HEK293 (cell line): ENCODE data around the gene SMKR1.

Experiments used
- CTCF ChIA-PET: fragments of 350-600 bp; formaldehyde crosslinking; extraction: SDS; loops from one replicate; lab custom pipeline; 2021; ENCODE audit warnings: antibody characterized with exemption; lab: Yijun Ruan, JAX
- POLR2A ChIA-PET: fragments of 300-600 bp; formaldehyde crosslinking; extraction: SDS; loops from one replicate; lab custom pipeline; 2020; ENCODE audit warnings: antibody characterized with exemption, inconsistent platforms; lab: Yijun Ruan, JAX
- H3K27ac ChIP-seq: fragments of 200-500 bp; sonication (Bioruptor generic); 2 replicates; pipeline ENCODE4 v1.5.1; 2014; ENCODE audit warnings: low read depth, low read length, control low read depth, inconsistent platforms; ENCODE audit errors: extremely low read depth
- H3K36me3 ChIP-seq, 2 experiments: fragments of 200-500 bp in 1 of 2; sonication (Bioruptor generic) in 1 of 2; 1 replicate in 1 of 2; 2 replicates in 1 of 2; pipeline ENCODE4 v1.5.1; 2014 to 2017; ENCODE audit warnings: inconsistent platforms in 2 of 2, low read length in 2 of 2; ENCODE audit not compliant: control insufficient read depth in 2 of 2, insufficient read depth in 1 of 2
- H3K4me1 ChIP-seq: fragments of 200-500 bp; sonication (Bioruptor generic); 2 replicates; pipeline ENCODE4 v1.5.1; 2014; ENCODE audit warnings: mild to moderate bottlenecking, low read length, inconsistent platforms; ENCODE audit not compliant: control insufficient read depth, insufficient read depth
- H3K4me3 ChIP-seq: 2 replicates; pipeline ENCODE4 v1.5.1; 2011; ENCODE audit warnings: low read depth, mild to moderate bottlenecking, control low read depth, low read length, moderate library complexity
- H3K9me3 ChIP-seq: fragments of 200-500 bp; sonication (Bioruptor generic); 2 replicates; pipeline ENCODE4 v1.5.1; 2014; ENCODE audit warnings: low read depth, low read length, inconsistent platforms; ENCODE audit not compliant: control insufficient read depth, insufficient read depth
- BCL11A ChIP-seq: fragments of 450-650 bp; formaldehyde crosslinking; IDR thresholded peaks from 2 replicates; pipeline ENCODE4 v1.5.1; 2016; ENCODE audit warnings: low read depth, missing biosample characterization, missing genetic modification characterization
- GLI4 ChIP-seq: fragments of 450-650 bp; formaldehyde crosslinking; IDR thresholded peaks from 2 replicates; pipeline ENCODE4 v1.5.1; 2016; ENCODE audit warnings: missing biosample characterization, missing genetic modification characterization
- SETDB1 ChIP-seq: IDR thresholded peaks from one replicate; pipeline ENCODE4 v1.6.1; 2017; ENCODE audit warnings: mild to moderate bottlenecking, low read length, moderate library complexity, mixed read lengths; ENCODE audit not compliant: insufficient read length
- SP2 ChIP-seq: fragments of 450-650 bp; formaldehyde crosslinking; IDR thresholded peaks from 2 replicates; pipeline ENCODE4 v1.5.1; 2016; ENCODE audit warnings: missing biosample characterization, missing genetic modification characterization
- TCF7L2 ChIP-seq: IDR thresholded peaks from 2 replicates; pipeline ENCODE4 v1.6.1; 2011; ENCODE audit warnings: low read depth, mild to moderate bottlenecking, inconsistent platforms, low read length, moderate library complexity, borderline replicate concordance
- ZBTB1 ChIP-seq: fragments of 450-650 bp; formaldehyde crosslinking; IDR thresholded peaks from 2 replicates; pipeline ENCODE4 v1.5.1; 2016; ENCODE audit warnings: missing biosample characterization, missing genetic modification characterization
- ZBTB7A ChIP-seq: fragments of 450-650 bp; formaldehyde crosslinking; IDR thresholded peaks from 2 replicates; pipeline ENCODE4 v1.5.1; 2016; ENCODE audit warnings: low read depth, missing biosample characterization, missing genetic modification characterization
- ZEB2 ChIP-seq: fragments of 450-650 bp; formaldehyde crosslinking; IDR thresholded peaks from 2 replicates; pipeline ENCODE4 v1.5.1; 2016; ENCODE audit warnings: missing biosample characterization, missing genetic modification characterization
- ZFP3 ChIP-seq: fragments of 450-650 bp; formaldehyde crosslinking; IDR thresholded peaks from 2 replicates; pipeline ENCODE4 v1.5.1; 2016; ENCODE audit warnings: low read depth, missing biosample characterization, missing genetic modification characterization
- ZNF114 ChIP-seq: fragments of 450-650 bp; formaldehyde crosslinking; IDR thresholded peaks from 2 replicates; pipeline ENCODE4 v1.5.0; 2017; ENCODE audit warnings: missing biosample characterization, missing genetic modification characterization
- ZNF133 ChIP-seq: fragments of 450-650 bp; formaldehyde crosslinking; IDR thresholded peaks from 2 replicates; pipeline ENCODE4 v1.5.1; 2016; ENCODE audit warnings: missing biosample characterization, missing genetic modification characterization
- ZNF223 ChIP-seq: fragments of 450-650 bp; formaldehyde crosslinking; IDR thresholded peaks from 2 replicates; pipeline ENCODE4 v1.5.1; 2016; ENCODE audit warnings: missing biosample characterization, missing genetic modification characterization
- ZNF292 ChIP-seq: fragments of 450-650 bp; formaldehyde crosslinking; IDR thresholded peaks from 2 replicates; pipeline ENCODE4 v1.5.1; 2016; ENCODE audit warnings: low read depth, missing biosample characterization, missing genetic modification characterization, borderline replicate concordance
- ZNF311 ChIP-seq: fragments of 450-650 bp; formaldehyde crosslinking; IDR thresholded peaks from 2 replicates; pipeline ENCODE4 v1.5.1; 2017; ENCODE audit warnings: missing biosample characterization, missing genetic modification characterization, borderline replicate concordance
- ZNF350 ChIP-seq: fragments of 450-650 bp; formaldehyde crosslinking; IDR thresholded peaks from 2 replicates; pipeline ENCODE4 v1.5.0; 2017; ENCODE audit warnings: missing biosample characterization, mild to moderate bottlenecking, missing genetic modification characterization
- ZNF548 ChIP-seq: fragments of 450-650 bp; formaldehyde crosslinking; IDR thresholded peaks from 2 replicates; pipeline ENCODE4 v1.5.1; 2016; ENCODE audit warnings: missing biosample characterization, missing genetic modification characterization
- ZNF549 ChIP-seq: fragments of 450-650 bp; IDR thresholded peaks from 2 replicates; pipeline ENCODE4 v1.5.1; 2018; ENCODE audit warnings: missing biosample characterization, missing genetic modification characterization, mild to moderate bottlenecking, inconsistent platforms, moderate library complexity
- ZNF555 ChIP-seq: fragments of 450-650 bp; formaldehyde crosslinking; conservative IDR thresholded peaks from 2 replicates; pipeline ENCODE4 v1.5.1; 2017; ENCODE audit warnings: missing biosample characterization, mild to moderate bottlenecking, missing genetic modification characterization, inconsistent platforms
- ZNF560 ChIP-seq: fragments of 450-650 bp; formaldehyde crosslinking; IDR thresholded peaks from 2 replicates; pipeline ENCODE4 v1.5.1; 2017; ENCODE audit warnings: missing biosample characterization, missing genetic modification characterization, borderline replicate concordance
- ZNF600 ChIP-seq: fragments of 450-650 bp; formaldehyde crosslinking; IDR thresholded peaks from 2 replicates; pipeline ENCODE4 v1.5.1; 2016; ENCODE audit warnings: missing biosample characterization, missing genetic modification characterization
- ZNF610 ChIP-seq: fragments of 450-650 bp; formaldehyde crosslinking; IDR thresholded peaks from 2 replicates; pipeline ENCODE4 v1.5.1; 2016; ENCODE audit warnings: missing biosample characterization, missing genetic modification characterization, borderline replicate concordance
- ZNF626 ChIP-seq: fragments of 450-650 bp; sonication (Bioruptor Pico); formaldehyde crosslinking; IDR thresholded peaks from 2 replicates; pipeline ENCODE4 v1.5.1; 2018; ENCODE audit warnings: missing biosample characterization, missing genetic modification characterization, inconsistent platforms
- ZNF670 ChIP-seq: fragments of 450-650 bp; formaldehyde crosslinking; IDR thresholded peaks from 2 replicates; pipeline ENCODE4 v1.5.1; 2016; ENCODE audit warnings: missing biosample characterization, missing genetic modification characterization, low read depth
- ZNF791 ChIP-seq: fragments of 450-650 bp; formaldehyde crosslinking; IDR thresholded peaks from 2 replicates; pipeline ENCODE4 v1.5.1; 2016; ENCODE audit warnings: missing biosample characterization, missing genetic modification characterization
- ZSCAN30 ChIP-seq: fragments of 450-650 bp; IDR thresholded peaks from 2 replicates; pipeline ENCODE4 v1.5.1; 2018; ENCODE audit warnings: missing biosample characterization, mild to moderate bottlenecking, missing genetic modification characterization, moderate library complexity
- TF ChIP-seq, protein P1 (sequence below): fragments of 450-650 bp; formaldehyde crosslinking; IDR thresholded peaks from 2 replicates; pipeline ENCODE4 v1.5.1; 2016; ENCODE audit warnings: missing biosample characterization, missing genetic modification characterization
- TF ChIP-seq, protein P2 (sequence below): fragments of 450-650 bp; formaldehyde crosslinking; IDR thresholded peaks from 2 replicates; pipeline ENCODE4 v1.5.1; 2016; ENCODE audit warnings: missing biosample characterization, missing genetic modification characterization, borderline replicate concordance
- TF ChIP-seq, protein P3 (sequence below): IDR thresholded peaks from 2 replicates; pipeline ENCODE4 v1.6.1; 2011; ENCODE audit warnings: mild to moderate bottlenecking, low read depth, low read length, borderline replicate concordance
- TF ChIP-seq, protein P4 (sequence below): fragments of 450-650 bp; formaldehyde crosslinking; IDR thresholded peaks from 2 replicates; pipeline ENCODE4 v1.5.1; 2016; ENCODE audit warnings: missing biosample characterization, missing genetic modification characterization, low read depth

SMKR1 gene

DNA sequence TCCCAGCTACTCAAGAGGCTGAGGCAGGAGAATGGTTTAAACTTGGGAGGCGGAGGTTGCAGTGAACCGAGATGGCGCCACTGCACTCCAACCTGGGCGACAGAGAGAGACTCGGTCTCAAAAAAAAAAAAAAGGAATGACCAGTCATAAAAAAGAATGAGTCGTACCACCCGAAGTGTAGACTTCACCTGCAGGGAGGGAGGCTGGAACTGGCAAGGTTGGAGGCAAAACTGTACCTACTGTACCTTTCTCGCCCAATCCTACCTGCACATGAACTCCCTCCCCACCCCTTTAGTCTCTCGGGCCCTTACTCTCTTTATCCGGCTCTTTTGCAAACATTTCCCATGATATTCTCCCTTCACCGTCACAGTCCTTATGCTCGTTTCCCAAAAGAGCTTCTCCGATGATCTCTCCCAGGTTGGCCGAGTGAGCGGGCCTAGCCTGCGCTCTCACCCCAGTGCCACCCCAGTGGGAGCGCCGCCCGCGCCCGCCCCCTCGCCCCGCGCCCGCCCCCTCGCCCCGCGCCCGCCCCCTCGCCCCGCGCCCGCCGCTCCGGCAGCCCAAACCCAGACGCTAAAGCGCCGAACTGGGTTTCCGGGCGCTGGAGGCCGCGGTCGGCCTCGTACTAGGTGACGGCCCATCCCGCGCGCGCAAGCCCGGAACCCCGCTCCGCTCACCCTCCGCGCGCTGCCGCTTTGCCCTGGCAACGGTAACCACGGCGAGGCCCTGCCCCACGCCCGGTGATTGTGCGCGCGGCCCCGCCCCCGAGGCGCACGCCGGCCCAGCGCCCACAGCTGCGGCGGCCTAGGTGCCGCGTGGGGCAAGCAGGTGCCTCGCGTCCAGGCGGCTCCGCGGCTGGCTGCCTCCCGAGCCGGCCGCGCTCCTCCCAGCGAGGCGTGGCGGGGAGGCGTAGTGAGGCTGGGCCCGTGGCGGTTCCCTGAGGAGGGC is at the start of gene SMKR1:
TSS of gene SMKR1 (plus strand) at position 772 of the 948 bp plus-strand sequence. CDS start 294 bp downstream, outside the sequence.
- H3K4me1 ChIP-seq, result no peaks in the 10 kb centered on the region
- H3K9me3 ChIP-seq, result no peaks in the 10 kb centered on the region
- CTCF ChIA-PET, result interaction anchor here (0.6 to 0.9 kb wide), 4 partner anchors 19 to 157 kb away, joined by 3 to 5 read pairs (median 3); no protein-coding TSS in a partner anchor
- POLR2A ChIA-PET, result no interaction called here
- H3K27ac ChIP-seq, result no peak within 1 kb of the TSS; the same call in 1 of the 2 replicates
- no peaks in the 10 kb centered on the region for H3K36me3 ChIP-seq
- H3K4me3 ChIP-seq, result peak within 1 kb of the TSS; percentile 41
- TF ChIP-seq GLI4 (tag by site-specific recombination) (no peak), ZNF600 (no peak), TCF7L2 (no peak), ZNF114 (tag by site-specific recombination) (no peak), ZNF560 (no peak), ZNF311 (tag by site-specific recombination) (no peak), ZNF292 (tag by site-specific recombination) (no peak), ZNF626 (tag by site-specific recombination) (no peak), ZBTB1 (no peak), ZNF610 (tag by site-specific recombination) (peak; percentile 27; the same call in 1 of the 2 replicates), ZNF670 (tag by site-specific recombination) (no peak), ZEB2 (tag by site-specific recombination) (peak; percentile 52; the same call in 1 of the 2 replicates), SETDB1 (no peak), ZNF548 (no peak), ZNF791 (tag by site-specific recombination) (0 out of 2 replicates have a peak, but pooled peaks have one; percentile 29), SP2 (peak; percentile 33), ZNF549 (no peak), ZFP3 (tag by site-specific recombination) (no peak; the same call in 1 of the 2 replicates), BCL11A (tag by site-specific recombination) (0 out of 2 replicates have a peak, but pooled peaks have one; percentile 59), ZBTB7A (tag by site-specific recombination) (no peak), ZNF223 (tag by site-specific recombination) (no peak), ZNF555 (tag by site-specific recombination) (no peak), ZNF350 (tag by site-specific recombination) (no peak), ZNF133 (tag by site-specific recombination) (no peak), ZSCAN30 (tag by site-specific recombination) (peak; percentile 65; the same call in 1 of the 2 replicates)
- TF ChIP-seq, protein P1, sequence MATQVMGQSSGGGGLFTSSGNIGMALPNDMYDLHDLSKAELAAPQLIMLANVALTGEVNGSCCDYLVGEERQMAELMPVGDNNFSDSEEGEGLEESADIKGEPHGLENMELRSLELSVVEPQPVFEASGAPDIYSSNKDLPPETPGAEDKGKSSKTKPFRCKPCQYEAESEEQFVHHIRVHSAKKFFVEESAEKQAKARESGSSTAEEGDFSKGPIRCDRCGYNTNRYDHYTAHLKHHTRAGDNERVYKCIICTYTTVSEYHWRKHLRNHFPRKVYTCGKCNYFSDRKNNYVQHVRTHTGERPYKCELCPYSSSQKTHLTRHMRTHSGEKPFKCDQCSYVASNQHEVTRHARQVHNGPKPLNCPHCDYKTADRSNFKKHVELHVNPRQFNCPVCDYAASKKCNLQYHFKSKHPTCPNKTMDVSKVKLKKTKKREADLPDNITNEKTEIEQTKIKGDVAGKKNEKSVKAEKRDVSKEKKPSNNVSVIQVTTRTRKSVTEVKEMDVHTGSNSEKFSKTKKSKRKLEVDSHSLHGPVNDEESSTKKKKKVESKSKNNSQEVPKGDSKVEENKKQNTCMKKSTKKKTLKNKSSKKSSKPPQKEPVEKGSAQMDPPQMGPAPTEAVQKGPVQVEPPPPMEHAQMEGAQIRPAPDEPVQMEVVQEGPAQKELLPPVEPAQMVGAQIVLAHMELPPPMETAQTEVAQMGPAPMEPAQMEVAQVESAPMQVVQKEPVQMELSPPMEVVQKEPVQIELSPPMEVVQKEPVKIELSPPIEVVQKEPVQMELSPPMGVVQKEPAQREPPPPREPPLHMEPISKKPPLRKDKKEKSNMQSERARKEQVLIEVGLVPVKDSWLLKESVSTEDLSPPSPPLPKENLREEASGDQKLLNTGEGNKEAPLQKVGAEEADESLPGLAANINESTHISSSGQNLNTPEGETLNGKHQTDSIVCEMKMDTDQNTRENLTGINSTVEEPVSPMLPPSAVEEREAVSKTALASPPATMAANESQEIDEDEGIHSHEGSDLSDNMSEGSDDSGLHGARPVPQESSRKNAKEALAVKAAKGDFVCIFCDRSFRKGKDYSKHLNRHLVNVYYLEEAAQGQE (tag by site-specific recombination), result no peak
- TF ChIP-seq, protein P2, sequence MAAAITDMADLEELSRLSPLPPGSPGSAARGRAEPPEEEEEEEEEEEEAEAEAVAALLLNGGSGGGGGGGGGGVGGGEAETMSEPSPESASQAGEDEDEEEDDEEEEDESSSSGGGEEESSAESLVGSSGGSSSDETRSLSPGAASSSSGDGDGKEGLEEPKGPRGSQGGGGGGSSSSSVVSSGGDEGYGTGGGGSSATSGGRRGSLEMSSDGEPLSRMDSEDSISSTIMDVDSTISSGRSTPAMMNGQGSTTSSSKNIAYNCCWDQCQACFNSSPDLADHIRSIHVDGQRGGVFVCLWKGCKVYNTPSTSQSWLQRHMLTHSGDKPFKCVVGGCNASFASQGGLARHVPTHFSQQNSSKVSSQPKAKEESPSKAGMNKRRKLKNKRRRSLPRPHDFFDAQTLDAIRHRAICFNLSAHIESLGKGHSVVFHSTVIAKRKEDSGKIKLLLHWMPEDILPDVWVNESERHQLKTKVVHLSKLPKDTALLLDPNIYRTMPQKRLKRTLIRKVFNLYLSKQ (tag by site-specific recombination), result no peak
- TF ChIP-seq, protein P3, sequence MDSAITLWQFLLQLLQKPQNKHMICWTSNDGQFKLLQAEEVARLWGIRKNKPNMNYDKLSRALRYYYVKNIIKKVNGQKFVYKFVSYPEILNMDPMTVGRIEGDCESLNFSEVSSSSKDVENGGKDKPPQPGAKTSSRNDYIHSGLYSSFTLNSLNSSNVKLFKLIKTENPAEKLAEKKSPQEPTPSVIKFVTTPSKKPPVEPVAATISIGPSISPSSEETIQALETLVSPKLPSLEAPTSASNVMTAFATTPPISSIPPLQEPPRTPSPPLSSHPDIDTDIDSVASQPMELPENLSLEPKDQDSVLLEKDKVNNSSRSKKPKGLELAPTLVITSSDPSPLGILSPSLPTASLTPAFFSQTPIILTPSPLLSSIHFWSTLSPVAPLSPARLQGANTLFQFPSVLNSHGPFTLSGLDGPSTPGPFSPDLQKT, result no peak
- TF ChIP-seq, protein P4, sequence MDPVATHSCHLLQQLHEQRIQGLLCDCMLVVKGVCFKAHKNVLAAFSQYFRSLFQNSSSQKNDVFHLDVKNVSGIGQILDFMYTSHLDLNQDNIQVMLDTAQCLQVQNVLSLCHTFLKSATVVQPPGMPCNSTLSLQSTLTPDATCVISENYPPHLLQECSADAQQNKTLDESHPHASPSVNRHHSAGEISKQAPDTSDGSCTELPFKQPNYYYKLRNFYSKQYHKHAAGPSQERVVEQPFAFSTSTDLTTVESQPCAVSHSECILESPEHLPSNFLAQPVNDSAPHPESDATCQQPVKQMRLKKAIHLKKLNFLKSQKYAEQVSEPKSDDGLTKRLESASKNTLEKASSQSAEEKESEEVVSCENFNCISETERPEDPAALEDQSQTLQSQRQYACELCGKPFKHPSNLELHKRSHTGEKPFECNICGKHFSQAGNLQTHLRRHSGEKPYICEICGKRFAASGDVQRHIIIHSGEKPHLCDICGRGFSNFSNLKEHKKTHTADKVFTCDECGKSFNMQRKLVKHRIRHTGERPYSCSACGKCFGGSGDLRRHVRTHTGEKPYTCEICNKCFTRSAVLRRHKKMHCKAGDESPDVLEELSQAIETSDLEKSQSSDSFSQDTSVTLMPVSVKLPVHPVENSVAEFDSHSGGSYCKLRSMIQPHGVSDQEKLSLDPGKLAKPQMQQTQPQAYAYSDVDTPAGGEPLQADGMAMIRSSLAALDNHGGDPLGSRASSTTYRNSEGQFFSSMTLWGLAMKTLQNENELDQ (tag by site-specific recombination), result no peak
